DMS 273 treated with DMSO at 0.1 percent for 48 hours (cell line): ENCODE results near the gene IFNL1.
"Not testable (repeated sequence)": the region's sequence is repeated elsewhere in the genome, so short reads cannot be mapped to it uniquely, and the experiment has no call there.

Experiments
- DNase-seq: peaks from one replicate; lab custom pipeline; 2025; lab: John Stamatoyannopoulos, UW

Gene IFNL1

DNA sequence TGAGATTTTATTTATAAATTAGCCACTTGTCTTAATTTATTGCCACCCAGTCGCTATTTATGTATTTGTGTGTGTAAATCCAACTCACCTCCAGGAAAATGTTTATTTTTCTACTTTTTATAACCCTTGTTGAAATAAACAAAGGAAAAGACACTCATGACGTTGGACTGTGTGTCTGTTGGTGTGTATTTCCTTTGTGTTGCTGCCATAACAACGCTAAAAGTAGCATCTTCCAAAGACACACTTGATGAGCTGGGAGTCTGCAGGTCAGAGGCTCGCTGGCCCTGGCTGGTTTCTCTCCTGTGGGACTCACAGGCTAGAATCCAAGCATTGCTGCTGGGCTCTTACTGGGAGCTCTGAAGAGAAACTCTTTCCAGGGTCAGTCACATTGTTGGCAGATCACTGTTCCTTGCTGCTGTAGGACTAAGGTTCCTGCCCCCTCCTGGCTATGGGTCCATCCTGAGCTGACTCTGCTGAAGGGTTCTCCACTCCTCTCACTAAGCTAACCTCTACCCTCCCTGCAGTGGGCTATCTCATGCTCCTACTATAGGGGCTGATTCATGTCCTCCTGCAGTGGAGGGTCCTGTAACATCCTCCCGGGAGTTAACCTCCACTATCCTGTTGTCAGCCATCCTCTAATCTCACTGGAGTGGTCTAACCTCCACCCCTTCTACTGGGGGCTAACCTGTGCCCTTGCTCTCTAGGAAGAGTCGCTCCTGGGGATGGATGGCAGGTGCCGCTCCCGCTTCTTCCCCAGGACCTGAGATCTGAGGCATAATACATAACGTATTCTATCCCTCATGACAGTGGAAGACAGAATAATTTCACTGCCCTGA, 26.0 kb upstream of the IFNL1 start:
- DNase-seq, result no peak

DNA sequence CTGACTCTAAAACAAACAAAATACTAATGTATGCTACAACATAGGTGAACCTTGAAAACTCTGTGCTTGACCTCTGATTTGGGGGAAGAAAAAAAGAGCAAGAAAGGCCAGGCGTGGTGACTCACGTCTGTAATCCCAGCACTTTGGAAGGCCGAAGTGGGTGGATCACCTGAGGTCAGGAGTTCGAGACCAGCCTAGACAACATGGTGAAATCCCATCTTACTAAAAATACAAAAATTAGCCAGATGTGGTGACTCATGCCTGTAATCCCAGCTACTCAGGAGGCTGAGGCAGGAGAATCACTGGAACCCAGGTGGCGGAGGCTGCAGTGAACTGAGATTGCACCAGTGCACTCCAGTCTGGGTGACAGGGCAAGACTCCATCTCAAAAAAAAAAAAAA, 22.3 kb upstream of the IFNL1 start:
- not testable (repeated sequence) for DNase-seq

DNA sequence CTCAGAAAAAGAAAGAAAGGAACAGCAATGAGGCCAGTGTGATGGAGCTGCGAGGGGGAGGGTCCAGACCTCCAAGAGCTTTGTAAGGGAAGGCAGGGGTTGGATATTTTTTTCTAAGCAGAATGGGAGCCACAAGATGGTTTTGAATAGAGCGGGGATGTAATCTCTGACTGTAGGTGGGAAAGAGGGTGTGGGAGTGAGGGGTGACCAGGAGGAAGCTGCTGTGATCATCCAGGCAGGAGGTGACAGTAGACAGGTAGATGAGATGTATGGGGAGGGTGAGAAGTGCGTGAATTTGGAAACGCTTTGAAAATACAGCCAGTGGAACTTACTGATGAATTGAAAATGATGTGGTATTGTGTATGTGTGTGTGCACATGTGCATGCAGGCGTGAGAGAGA, 20.6 kb upstream of the IFNL1 start:
- no peak for DNase-seq

DNA sequence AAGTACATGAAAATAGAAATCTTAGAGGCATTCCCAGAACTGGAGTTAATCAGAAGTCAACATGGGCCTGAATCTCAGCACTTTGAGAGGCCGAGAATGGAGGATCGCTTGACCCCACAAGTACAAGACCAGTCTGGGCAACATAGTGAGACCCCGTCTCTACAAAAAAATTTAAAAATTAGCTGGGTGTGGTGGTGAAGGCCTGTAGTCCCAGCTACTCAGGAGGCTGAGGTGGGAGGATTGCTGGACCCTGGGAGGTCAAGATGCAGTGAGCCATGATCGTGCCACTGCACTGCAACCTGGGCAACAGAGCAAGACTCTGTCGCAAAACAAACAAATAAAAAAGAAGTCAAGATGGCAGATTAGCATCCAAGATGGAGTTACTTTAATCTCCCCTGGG, 19.5 kb upstream of the IFNL1 start:
- no peak for DNase-seq

DNA sequence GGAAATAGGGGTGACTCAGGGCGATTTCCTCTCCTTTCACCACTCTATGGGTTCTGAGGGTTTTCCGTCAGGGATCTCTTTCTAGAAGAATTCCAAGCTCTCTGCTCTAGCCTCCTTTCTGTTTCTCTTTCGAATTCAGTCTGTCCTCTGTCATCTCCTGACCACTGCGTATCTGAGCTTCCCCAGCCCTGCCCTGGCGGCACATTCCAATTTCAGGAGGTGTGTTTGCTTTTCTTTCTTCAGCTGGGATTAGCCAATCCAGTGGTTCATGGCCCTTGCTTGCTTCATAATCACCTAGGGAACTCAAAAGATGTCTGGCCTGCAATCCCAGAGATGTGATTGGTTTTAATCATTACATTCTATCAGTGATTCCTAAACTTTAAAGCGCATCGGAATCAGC, 18.6 kb upstream of the IFNL1 start:
- DNase-seq, result no peak

DNA sequence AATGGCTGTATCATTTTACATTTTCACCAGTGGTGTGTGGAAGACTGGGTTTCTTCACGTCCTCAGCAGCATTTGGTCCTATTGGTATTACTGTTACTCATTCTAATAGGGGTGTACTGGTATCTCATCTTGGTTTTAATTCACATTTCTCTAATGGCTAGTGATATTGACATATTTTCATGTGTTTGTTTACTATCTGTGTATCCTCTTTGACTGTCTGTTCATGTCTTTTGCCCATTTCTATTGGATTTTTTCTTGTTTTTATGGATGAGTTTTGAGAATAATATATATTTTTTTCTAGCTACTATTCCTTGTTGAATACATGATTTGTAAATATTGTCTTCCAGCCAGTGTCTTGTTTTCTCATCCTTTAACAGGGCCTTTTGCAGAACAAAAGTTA, 14.2 kb upstream of the IFNL1 start:
- DNase-seq, result no peak

DNA sequence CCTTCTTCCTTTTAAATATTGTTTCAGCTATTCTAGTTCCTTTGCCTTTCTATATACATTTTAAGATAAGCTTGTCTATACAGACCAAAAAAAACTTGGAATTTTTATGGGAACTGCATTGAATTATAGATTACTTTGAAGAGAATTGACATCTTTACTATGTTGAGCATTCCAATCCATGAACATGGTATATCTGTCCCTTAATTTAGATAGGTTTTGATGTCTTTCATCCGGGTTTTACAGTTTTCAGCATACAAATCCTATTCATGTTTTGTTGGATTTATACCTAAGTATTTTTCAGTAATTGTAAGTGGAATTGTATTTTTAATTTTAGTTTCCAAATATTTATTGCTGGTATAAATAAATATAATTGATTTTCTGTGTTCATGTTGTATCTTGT, 12.2 kb upstream of the IFNL1 start:
- DNase-seq, result no peak

DNA sequence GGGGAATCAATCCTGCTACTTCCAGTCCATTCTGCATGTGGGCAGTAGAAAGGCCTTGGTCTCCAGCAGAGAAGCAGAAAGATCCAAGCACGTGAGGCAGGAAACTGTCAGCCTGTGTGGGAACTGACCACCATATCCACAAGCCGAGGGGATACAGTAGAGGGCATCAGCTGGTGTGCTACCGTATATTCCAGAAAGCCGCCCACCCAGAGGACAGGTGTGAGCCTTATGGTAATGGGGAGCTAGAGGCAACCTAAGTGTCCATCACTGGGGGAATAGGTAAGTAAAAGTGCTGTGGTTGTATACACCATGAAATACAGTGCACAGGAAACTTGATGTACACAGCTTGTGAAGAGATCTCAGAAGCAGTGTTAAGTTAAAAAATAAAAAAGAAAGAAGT, 2.8 kb upstream of the IFNL1 start:
- DNase-seq, result no peak

DNA sequence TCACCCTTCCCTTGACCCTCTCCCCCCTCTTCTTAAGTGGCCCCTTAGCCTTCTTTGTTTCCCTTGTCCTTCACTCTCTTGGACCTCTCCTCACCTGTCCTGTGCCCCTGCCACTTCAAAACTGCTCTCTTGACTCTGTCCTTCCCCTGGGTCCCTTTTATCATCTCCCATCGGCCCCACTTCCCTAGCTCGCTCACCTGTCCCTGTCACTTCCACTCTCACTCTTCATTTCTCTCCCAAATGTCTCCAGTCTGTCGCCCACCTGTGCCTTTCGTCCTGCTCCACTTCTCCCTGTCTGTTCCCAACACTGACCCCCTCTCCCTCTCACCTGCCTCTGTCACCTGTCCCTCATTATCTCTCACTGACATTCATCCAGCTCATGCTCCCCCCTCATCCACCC, 699 bp downstream of the IFNL1 start:
- DNase-seq, result no peak

DNA sequence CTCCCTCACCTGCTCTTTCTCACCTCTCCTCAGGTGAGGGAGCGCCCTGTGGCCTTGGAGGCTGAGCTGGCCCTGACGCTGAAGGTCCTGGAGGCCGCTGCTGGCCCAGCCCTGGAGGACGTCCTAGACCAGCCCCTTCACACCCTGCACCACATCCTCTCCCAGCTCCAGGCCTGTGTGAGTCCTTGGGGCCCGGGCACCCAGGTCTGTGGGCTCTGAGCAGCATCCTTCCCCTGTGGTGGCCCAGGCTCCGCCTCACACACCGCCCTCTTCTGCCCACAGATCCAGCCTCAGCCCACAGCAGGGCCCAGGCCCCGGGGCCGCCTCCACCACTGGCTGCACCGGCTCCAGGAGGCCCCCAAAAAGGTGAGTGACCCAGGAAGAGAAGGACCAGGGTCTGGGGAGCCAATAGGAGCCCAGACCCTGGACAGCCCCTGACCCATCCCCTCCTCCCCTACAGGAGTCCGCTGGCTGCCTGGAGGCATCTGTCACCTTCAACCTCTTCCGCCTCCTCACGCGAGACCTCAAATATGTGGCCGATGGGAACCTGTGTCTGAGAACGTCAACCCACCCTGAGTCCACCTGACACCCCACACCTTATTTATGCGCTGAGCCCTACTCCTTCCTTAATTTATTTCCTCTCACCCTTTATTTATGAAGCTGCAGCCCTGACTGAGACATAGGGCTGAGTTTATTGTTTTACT, 1.9 kb downstream of the IFNL1 start:
- DNase-seq, result no peak

DNA sequence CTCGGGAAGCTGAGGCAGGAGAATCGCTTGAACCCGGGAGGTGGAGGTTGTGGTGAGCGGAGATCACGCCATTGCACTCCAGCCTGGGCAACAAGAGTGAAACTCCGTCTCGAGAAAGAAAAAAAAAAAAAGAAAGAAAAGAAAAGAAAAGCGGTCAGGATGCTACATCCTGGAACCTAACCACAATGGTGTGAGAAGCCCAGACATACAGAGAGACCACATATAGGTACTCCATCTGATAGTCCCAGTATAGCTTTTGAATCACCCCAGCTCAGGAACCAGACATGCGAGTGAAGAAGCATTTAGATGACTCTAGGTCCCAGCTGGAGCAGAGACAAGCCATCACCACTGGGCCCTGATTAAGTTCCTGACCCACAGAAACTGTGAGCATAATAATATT, 3.2 kb downstream of the IFNL1 start:
- DNase-seq, result no peak

DNA sequence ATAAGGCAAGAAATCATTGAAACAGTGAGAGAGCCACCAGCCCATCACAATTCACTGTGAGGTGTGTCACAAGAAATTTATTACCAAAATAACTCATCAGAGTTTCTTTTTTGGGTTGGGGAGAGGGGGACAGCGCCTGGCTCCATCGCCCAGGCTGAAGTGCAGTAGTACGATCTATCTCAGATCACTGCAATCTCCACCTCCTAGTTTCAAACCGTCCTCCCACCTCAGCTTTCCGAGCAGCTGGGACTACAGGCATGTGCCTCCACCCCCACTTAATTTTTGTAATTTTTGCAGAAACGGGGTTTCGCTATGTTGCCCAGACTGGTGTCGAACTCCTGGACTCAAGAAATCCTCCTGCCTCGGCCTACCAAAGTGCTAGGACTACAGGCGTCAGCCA, 3.6 kb downstream of the IFNL1 start:
- DNase-seq, result no peak

DNA sequence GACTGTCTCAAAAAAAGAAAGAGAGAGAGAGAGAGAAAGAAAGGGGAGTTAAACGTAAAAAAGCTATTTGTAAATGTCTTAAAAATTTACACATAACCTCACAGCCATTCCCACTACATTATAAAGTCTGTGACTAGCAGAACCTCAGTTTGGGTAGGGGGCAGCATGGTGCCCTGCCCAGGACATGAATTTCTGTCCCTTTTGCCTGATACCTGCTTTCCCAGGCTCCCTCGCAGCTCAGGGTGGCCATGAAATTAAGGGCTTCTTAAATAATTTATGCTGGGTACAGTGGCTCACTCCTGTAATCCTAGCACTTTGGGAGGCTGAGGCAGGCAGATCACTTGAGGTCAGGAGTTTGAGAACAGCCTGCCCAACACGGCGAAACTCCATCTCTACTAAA, 4.8 kb downstream of the IFNL1 start:
- no peak for DNase-seq

DNA sequence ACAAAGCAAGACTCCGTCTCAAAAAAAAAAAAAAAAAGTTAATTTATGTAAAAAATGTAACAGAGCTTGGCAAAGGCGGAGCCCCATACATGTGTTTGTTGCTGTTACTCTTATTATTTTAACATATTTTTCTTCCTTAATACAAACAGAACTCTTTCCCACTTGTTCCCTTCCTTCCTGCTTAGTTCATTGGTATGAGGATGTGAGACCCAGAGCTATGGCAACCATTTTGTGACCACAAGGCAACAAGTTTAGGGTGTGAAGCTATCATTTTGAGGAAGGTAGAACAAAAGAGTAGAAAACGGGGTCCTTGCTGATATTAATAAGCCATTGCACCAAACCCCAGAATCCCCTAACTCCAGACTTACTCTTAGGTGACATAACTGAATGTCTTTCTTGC, 5.4 kb downstream of the IFNL1 start:
- DNase-seq, result no peak

DNA sequence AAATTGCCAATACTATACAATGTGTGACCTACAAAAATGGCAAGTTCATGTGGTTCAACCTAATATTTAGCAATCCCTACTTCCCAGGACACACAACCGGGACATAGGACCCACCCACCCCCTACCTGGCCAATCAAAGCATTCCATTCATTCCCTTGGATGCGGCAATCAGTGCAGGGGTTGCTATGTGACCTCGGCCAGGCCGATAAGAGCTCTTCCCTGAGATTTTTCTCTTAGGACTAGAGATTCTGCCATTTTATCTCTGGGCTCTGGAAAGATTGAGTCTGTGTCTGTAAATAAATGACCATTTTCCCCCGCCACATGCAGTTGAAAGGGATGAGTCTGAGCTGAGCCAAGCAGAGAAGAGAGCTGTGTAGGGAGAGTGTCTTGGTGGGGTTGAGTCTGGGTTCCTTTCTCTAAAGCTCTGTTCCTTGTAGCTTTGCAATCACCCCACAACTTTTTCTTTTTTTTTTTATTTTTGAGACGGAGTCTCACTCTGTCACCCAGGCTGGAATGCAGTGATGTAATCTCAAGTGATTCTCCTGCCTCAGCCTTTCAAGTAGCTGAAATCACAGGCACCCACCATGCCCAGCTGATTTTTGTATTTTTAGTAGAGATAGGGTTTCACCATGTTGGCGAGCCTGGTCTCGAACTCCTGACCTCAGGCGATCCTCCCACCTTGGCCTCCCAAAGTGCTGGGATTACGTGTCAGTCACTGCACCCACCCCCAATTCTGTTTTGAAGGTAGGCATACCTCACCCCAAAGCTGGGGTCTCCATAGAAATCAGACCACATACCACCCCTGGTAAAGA, 7.4 kb downstream of the IFNL1 start:
- DNase-seq, result no peak

DNA sequence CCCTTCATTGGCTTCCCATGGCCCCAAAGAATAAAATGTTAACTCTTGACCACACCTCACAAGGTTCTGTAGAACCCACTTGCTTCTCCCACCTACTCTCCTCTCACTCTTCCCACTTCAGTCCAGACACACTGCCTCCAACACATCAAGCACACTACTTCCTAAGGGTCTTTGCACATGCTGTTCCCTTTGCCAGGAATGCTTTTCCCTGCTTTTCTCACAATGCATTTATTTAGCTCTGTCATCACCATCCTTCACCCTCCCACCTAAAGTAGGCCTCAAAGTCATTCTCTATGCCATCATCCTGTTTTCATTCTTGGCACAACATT, 7.9 kb downstream of the IFNL1 start:
- DNase-seq, result no peak

DNA sequence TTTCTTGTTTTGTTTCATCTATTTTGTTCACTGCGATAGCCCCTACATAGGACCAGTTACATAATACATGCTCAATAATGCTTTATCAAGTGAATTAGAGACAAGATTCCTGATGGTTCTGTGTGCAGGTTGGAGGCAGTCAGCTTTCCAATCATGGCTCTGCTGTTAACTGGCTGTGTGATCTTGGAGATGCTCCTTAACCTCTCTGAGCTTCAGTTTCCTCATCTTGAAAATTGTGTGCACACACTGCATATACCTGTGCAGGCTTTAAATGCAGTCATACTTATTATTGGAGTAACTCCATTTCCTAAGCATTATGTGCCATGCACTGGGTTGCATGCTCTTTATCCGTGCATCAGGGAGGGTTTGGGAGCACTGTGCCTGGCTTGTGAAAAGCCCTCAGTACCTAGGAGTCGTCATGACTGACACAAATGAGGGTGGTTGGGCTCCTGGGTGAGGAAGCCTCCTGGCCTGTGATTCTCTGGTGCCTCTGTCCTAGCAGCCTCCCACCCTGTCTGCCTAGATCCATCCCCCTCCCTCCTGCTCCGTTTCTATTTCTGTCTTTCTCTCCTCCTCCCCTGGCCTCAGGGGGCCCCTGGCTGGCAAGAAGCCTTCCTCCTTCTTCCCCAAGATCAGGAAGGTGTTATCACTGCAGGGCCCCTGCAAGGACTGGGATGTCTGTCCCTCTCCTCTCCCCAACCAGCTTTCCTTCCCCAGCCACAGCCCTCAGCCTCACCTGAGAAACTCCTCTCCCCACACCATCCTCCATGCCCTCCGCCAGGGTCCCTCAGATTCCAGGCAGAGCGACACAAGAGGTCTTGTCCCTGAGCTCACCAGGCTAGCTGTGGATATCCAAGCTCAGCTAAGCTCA, 8.7 kb downstream of the IFNL1 start:
- no peak for DNase-seq

DNA sequence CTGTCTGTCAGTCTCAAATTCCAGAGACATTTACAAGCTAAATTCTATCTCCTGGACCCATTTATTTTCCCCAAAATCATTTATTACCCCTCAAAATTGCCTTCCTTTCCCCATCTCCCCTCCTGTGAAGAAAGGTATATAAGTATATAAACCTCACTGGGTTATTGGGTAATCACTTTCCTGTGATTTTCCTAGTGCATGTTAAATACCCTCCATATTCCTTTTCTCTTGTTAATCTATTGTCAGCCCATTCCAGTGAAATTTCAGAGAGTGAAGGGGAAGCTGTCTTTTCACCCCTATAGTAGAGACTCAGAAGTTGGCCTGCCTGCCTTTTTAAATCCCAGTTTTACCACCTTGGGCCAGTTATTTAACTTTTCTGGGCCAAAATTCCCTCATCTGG, 9.9 kb downstream of the IFNL1 start:
- no peak for DNase-seq

DNA sequence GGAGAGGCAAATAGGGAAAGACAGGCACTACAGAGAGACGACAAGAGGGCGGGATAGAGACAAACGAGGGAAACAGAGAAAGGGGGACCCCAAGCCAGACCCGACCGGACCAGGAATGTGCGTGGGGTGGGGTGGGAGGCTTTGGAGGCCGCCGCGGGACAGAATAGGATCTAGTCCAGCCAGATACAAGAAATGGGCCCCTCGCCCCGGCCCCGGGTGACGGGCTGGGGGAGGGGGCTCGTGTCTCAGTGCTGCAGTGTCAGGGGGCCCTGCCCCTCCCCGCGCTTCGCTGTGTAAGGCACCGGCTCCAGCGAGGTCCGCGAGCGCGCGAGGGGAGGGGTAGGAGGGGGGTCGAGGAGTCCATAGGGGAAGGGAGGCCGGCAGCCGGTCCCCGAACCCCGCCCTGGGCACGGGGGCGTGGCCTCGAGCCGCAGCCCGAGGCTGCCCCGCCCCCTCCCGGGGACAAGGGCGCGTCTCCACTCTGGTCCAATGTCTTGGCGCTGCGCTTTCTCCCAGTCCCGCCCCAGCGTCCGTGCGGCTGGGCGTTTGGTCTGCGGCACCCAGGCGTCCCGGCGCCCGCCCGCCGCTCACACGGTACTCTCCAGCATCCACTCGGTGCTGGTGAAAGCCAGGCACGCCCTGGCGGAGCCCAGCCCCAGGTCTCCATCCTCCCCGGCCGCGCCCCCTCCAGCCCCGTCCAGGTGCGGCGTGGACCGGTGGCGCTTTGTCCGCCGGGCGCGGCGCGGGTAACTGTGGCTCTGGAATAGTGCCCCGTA, 11.0 kb downstream of the IFNL1 start:
- no peak for DNase-seq

DNA sequence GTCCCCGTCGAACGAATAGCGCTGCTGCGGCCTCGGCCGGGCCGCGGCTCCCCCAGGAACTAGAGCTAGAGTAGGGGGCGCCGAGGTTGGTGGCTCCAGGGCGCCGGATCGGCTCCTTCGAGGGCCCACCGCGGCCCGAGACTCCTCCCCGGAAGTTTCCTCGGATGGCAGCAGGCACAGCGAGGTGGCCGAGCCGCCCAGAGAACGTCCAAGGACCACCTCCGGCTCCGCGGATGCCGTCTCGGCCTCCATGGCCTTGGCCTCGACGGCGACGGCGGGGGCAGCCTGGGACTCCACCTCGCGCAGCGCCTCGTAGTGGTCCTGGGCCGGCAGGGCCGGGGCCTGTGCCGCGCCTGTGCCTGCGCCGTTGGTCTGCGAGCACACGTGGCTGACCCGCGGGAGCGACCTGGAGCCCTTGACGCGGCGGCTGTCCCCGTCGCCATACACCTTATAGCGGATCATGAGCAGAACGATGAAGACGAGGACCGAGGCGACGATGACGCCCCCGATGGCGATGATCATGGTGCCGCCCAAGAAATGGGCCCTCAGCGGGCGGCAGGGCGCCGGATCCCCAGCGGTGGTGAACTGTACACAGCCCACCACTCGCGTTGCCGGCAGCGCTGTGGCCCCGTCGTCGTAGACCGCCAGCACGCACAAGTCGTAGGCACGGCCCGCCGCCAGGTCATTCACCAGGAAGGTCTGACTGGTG, 11.8 kb downstream of the IFNL1 start:
- no peak for DNase-seq
